GM23338 (cell line): ENCODE data around the gene PDE4D. TPM values are rescaled to one million over a fixed set of nuclear protein-coding genes. Genes with fewer than 3 reads are reported as not detected.

Experiments
- ATAC-seq: fragments of 200-7000 bp; cut with Tn5 transposase; 3 replicates; pipeline ENCODE4 v1.9.1; 2020
- DNase-seq: peaks from one replicate; pipeline ENCODE4 v3.0.0-alpha.2; 2015; ENCODE audit warnings: low spot score
- H2AFZ ChIP-seq: fragments of 200-600 bp; sonication (generic); 2 replicates; pipeline ENCODE4 v1.8.0; 2016; ENCODE audit warnings: antibody characterized with exemption, mild to moderate bottlenecking, moderate library complexity
- H3F3A ChIP-seq: fragments of 200-600 bp; sonication (generic); replicated peaks from 2 replicates; pipeline ENCODE4 v1.8.0; 2017; ENCODE audit warnings: antibody characterized with exemption, mixed run types, low read depth
- H3K27ac ChIP-seq: fragments of 200-600 bp; sonication (generic); 2 replicates; pipeline ENCODE4 v1.6.1; 2016; ENCODE audit warnings: low read depth
- H3K27me3 ChIP-seq: fragments of 200-600 bp; sonication (generic); 2 replicates; pipeline ENCODE4 v1.8.0; 2016; ENCODE audit warnings: mild to moderate bottlenecking, mixed run types, moderate library complexity; ENCODE audit not compliant: insufficient read depth
- H3K36me3 ChIP-seq: fragments of 200-600 bp; sonication (generic); 2 replicates; pipeline ENCODE4 v1.8.0; 2016; ENCODE audit warnings: mild to moderate bottlenecking; ENCODE audit not compliant: insufficient read depth
- H3K4me1 ChIP-seq: fragments of 200-600 bp; sonication (generic); 2 replicates; pipeline ENCODE4 v1.8.0; 2016; ENCODE audit warnings: mild to moderate bottlenecking, moderate library complexity; ENCODE audit not compliant: insufficient read depth
- H3K4me2 ChIP-seq: fragments of 200-600 bp; sonication (generic); 2 replicates; pipeline ENCODE4 v1.7.1; 2017; ENCODE audit warnings: mixed run types
- H3K4me3 ChIP-seq: fragments of 200-600 bp; sonication (generic); 2 replicates; pipeline ENCODE4 v1.6.1; 2016; ENCODE audit warnings: mixed run types
- H3K79me2 ChIP-seq: fragments of 200-600 bp; sonication (generic); replicated peaks from 2 replicates; pipeline ENCODE4 v1.8.0; 2017; ENCODE audit warnings: mild to moderate bottlenecking; ENCODE audit not compliant: insufficient read depth
- H3K9me2 ChIP-seq: fragments of 200-600 bp; sonication (generic); 2 replicates; pipeline ENCODE4 v1.8.0; 2017; ENCODE audit not compliant: insufficient read depth
- H4K20me1 ChIP-seq: fragments of 200-600 bp; sonication (generic); replicated peaks from 2 replicates; pipeline ENCODE4 v1.8.0; 2017; ENCODE audit warnings: mild to moderate bottlenecking; ENCODE audit not compliant: insufficient read depth
- H3K27ac Mint-ChIP-seq: 2 replicates; pipeline ENCODE4 v1.8.0; 2020; ENCODE audit warnings: inconsistent platforms, mild to moderate bottlenecking, moderate library complexity, mixed read lengths
- H3K27me3 Mint-ChIP-seq: 3 replicates; pipeline ENCODE4 v1.8.0; 2022; ENCODE audit warnings: low read depth, mild to moderate bottlenecking, moderate library complexity, mixed read lengths, inconsistent platforms; ENCODE audit not compliant: insufficient read depth, poor library complexity
- H3K36me3 Mint-ChIP-seq: 3 replicates; pipeline ENCODE4 v1.8.0; 2021; ENCODE audit warnings: low read depth, mild to moderate bottlenecking, inconsistent platforms, moderate library complexity, mixed read lengths
- H3K4me1 Mint-ChIP-seq: 3 replicates; pipeline ENCODE4 v1.8.0; 2020; ENCODE audit warnings: mild to moderate bottlenecking, inconsistent platforms, mixed read lengths
- H3K4me3 Mint-ChIP-seq: 3 replicates; pipeline ENCODE4 v1.8.0; 2021; ENCODE audit warnings: moderate library complexity, mild to moderate bottlenecking, inconsistent platforms, mixed read lengths
- H3K9me3 Mint-ChIP-seq: 3 replicates; pipeline ENCODE4 v1.8.0; 2020; ENCODE audit warnings: moderate library complexity, mild to moderate bottlenecking, inconsistent platforms, mixed read lengths
- CTCF ChIP-seq, 2 experiments: fragments of 200-600 bp in 1 of 2; sonication (generic) in 1 of 2; conservative IDR thresholded peaks; 2 replicates each; pipeline versions ENCODE4 v1.5.1 to v1.6.1; 2016 to 2017; ENCODE audit warnings: antibody characterized with exemption in 2 of 2, low read depth in 2 of 2, mild to moderate bottlenecking in 2 of 2, moderate library complexity in 1 of 2
- EZH2 ChIP-seq: fragments of 200-600 bp; sonication (generic); IDR thresholded peaks from one replicate; pipeline ENCODE4 v1.8.0; 2017; ENCODE audit warnings: antibody characterized with exemption, mild to moderate bottlenecking, low read depth; ENCODE audit not compliant: unreplicated experiment
- JUNB ChIP-seq: IDR thresholded peaks from one replicate; pipeline ENCODE4 v1.6.1; 2016; ENCODE audit warnings: antibody characterized with exemption; ENCODE audit not compliant: unreplicated experiment
- NANOG ChIP-seq: IDR thresholded peaks from 2 replicates; pipeline ENCODE4 v1.6.1; 2016; ENCODE audit warnings: antibody characterized with exemption, borderline replicate concordance
- ZNF331 ChIP-seq: fragments of 250-450 bp; sonication (Bioruptor Pico); IDR thresholded peaks from 2 replicates; pipeline ENCODE4 v1.5.0; 2020; ENCODE audit warnings: low read depth, mild to moderate bottlenecking, moderate library complexity
- ZNF462 ChIP-seq: fragments of 250-450 bp; sonication (Bioruptor Pico); IDR thresholded peaks from 2 replicates; pipeline ENCODE4 v1.5.0; 2020; ENCODE audit warnings: mild to moderate bottlenecking, moderate library complexity
- polyA plus RNA-seq: library from polyadenylated mRNA; unstranded; fragments of >200 nt; fragmentation: Nextera tagmentation; extraction: Ambion mirVana; gene quantifications from 2 replicates; pipeline ENCODE4 v1.2.1, GENCODE V29; 2016
- total RNA-seq: library from RNA; depleted of rRNA; stranded (reverse); fragments of >200 nt; shearing (Covaris generic); gene quantifications from 2 replicates; pipeline ENCODE4 v1.2.3, GENCODE V29; 2014
- TF ChIP-seq, protein P1 (sequence below): IDR thresholded peaks from 2 replicates; pipeline ENCODE4 v1.6.1; 2016; ENCODE audit warnings: antibody characterized with exemption

The PDE4D gene
- total and polyA plus RNA-seq, 2 experiments from 2014 or later: 2.1 to 4.7 TPM

- Mint-ChIP-seq H3K27ac (no peak overlapping the region), H3K9me3 (no peaks in the 10 kb centered on the region), H3K36me3 (no peaks in the 10 kb centered on the region), H3K27me3 (no peaks in the 10 kb centered on the region), H3K4me3 (no peak overlapping the region), H3K4me1 (no peaks in the 10 kb centered on the region)
- H3F3A ChIP-seq: no peaks in the 10 kb centered on the region
- no peak for TF ChIP-seq JUNB
- no peak for TF ChIP-seq CTCF (conservative IDR thresholded peaks at IDR 0.05; ENCODE audit: low read depth in 2 of 2)
- TF ChIP-seq ZNF331 (CRISPR knock-in tag): no peak
- TF ChIP-seq, protein P1, sequence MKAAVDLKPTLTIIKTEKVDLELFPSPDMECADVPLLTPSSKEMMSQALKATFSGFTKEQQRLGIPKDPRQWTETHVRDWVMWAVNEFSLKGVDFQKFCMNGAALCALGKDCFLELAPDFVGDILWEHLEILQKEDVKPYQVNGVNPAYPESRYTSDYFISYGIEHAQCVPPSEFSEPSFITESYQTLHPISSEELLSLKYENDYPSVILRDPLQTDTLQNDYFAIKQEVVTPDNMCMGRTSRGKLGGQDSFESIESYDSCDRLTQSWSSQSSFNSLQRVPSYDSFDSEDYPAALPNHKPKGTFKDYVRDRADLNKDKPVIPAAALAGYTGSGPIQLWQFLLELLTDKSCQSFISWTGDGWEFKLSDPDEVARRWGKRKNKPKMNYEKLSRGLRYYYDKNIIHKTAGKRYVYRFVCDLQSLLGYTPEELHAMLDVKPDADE: no peak
- no peak for TF ChIP-seq EZH2
- TF ChIP-seq ZNF462: no peak
- TF ChIP-seq NANOG: no peak
- H3K36me3 ChIP-seq: no peaks in the 10 kb centered on the region
- no peak overlapping the region for H3K27ac ChIP-seq
- H3K4me2 ChIP-seq: no peak overlapping the region
- DNase-seq (no peak), ATAC-seq (no peak)
- H3K79me2 ChIP-seq: no peaks in the 10 kb centered on the region
- H3K27me3 ChIP-seq: no peaks in the 10 kb centered on the region
- no peaks in the 10 kb centered on the region for H3K4me1 ChIP-seq
- H3K9me2 ChIP-seq: peaks cover 2% of the 10 kb centered on the region; the same call in 1 of the 2 replicates
- H4K20me1 ChIP-seq: no peaks in the 10 kb centered on the region
- H3K4me3 ChIP-seq: no peak overlapping the region
- no peak overlapping the region for H2AFZ ChIP-seq
These were observed 460.4 kb downstream of the PDE4D start for GRCh38 chr5:59433174-59433573.
